ENCODE results near the gene MDN1. TPM values are rescaled to one million over a fixed set of nuclear protein-coding genes. Genes with fewer than 3 reads are reported as not detected.

Gene MDN1
- polyA plus RNA-seq, 1 donor = 23.6 TPM

DNA sequence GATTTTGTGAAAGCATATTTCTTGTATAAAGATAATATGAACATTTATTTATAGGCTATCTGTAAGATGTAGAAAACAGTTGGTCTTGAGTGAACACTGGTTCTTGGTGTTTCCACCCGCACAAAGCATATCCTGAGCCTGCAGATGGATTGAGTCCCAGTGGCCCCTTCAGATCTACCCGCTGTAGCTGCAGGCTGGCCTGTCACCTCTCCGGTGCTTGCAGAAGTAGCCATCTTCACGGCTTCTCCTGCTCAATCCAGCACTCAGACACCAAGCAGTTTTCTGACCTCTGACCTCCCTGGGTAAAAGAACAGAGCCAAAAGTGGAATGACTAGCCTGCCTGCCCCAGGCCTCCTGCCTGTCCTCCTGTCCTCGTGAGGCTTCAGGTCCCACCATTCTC lies 203.7 kb downstream of the MDN1 start:
- Histone ChIP-seq H3K27me3 (ENCODE audit: control insufficient read depth, insufficient read depth, low read length) (no peaks in the 10 kb centered on the region), H3K4me3 (ENCODE audit: low read length) (no peak overlapping the region), H3K4me1 (ENCODE audit: control insufficient read depth, insufficient read depth, low read length) (no peaks in the 10 kb centered on the region), H3K36me3 (ENCODE audit: control insufficient read depth, insufficient read depth, low read length) (no peaks in the 10 kb centered on the region), H3K27ac (ENCODE audit: low read length) (no peak overlapping the region), H3K9me3 (ENCODE audit: control insufficient read depth, low read depth, low read length) (no peaks in the 10 kb centered on the region)
- DNase-seq = no peak
- WGBS (ENCODE audit: insufficient coverage, low lambda C conversion rate) = no CpG with 5 or more reads among the region's 5 CpGs

DNA sequence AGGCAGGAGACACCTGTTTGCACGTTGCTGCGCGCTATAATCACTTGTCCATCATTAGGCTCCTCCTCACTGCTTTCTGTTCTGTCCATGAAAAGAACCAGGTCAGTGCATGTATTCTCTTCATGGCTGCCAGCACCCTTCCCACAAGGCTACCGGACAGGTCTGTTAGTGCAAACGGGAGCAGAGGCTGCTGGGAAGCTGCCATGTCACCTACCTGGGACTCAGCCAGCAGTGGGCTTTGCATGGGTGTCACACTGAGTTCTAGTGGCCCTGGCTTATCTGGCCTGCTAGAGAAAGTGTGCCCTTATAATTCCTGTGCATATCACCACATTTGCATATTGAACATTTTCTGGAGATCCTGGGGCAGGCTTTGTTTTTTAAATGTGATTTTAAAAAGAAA lies 205.8 kb downstream of the MDN1 start:
- H3K27me3 ChIP-seq (ENCODE audit: control insufficient read depth, insufficient read depth, low read length) = no peaks in the 10 kb centered on the region
- H3K4me1 ChIP-seq (ENCODE audit: control insufficient read depth, insufficient read depth, low read length) = no peaks in the 10 kb centered on the region
- no peak overlapping the region for H3K4me3 ChIP-seq (ENCODE audit: low read length)
- H3K27ac ChIP-seq (ENCODE audit: low read length) = no peak overlapping the region
- DNase-seq = no peak
- H3K36me3 ChIP-seq (ENCODE audit: control insufficient read depth, insufficient read depth, low read length) = no peaks in the 10 kb centered on the region
- WGBS (ENCODE audit: insufficient coverage, low lambda C conversion rate) = no CpG with 5 or more reads among the region's 5 CpGs
- H3K9me3 ChIP-seq (ENCODE audit: control insufficient read depth, low read depth, low read length) = no peaks in the 10 kb centered on the region

DNA sequence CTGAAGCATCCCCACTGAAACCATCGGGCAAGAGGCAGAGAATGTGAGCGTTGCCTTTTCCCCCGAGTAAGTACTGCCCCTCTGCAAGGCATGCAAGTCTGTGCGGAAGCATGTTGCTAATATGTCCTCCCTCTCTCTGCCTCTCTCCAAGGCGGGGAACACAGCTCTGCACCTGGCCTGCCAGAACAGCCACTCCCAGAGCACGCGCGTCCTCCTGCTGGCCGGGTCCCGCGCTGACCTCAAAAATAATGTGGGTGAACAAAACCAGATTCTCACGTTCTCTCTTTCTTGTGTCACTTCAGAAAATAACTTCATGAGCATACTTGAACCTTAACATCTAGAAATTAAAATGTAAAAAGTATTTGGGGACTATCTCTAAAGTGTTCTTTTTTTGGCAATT lies 207.5 kb downstream of the MDN1 start:
- no peaks in the 10 kb centered on the region for H3K9me3 ChIP-seq (ENCODE audit: control insufficient read depth, low read depth, low read length)
- DNase-seq = no peak
- H3K36me3 ChIP-seq (ENCODE audit: control insufficient read depth, insufficient read depth, low read length) = no peaks in the 10 kb centered on the region
- no peak overlapping the region for H3K4me3 ChIP-seq (ENCODE audit: low read length)
- H3K27ac ChIP-seq (ENCODE audit: low read length) = no peak overlapping the region
- no peaks in the 10 kb centered on the region for H3K4me1 ChIP-seq (ENCODE audit: control insufficient read depth, insufficient read depth, low read length)
- H3K27me3 ChIP-seq (ENCODE audit: control insufficient read depth, insufficient read depth, low read length) = no peaks in the 10 kb centered on the region
- 80% methylated on average over 1 of the region's 12 CpGs for WGBS (ENCODE audit: insufficient coverage, low lambda C conversion rate)

DNA sequence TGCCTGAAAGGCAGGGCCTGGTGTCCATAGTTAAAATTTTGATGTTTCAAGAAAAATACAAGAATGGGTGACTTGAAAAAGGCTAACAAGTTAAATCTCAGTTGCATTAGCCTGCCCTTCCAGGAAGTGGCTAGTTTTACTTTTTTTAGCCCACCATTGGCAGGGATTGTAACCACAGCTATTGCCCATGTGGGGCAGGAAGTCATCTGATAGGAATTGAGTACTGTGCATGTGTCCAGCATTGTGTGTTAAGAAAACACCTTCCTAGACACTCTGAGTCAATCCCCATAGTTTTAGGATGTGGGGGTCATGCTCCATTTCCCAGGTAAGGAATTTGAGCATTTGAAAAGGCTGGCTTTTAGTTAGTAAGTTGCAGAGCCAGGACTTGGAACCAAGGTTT lies 207.9 kb downstream of the MDN1 start:
- Histone ChIP-seq H3K4me3 (ENCODE audit: low read length) (no peak overlapping the region), H3K9me3 (ENCODE audit: control insufficient read depth, low read depth, low read length) (no peaks in the 10 kb centered on the region), H3K27me3 (ENCODE audit: control insufficient read depth, insufficient read depth, low read length) (no peaks in the 10 kb centered on the region), H3K36me3 (ENCODE audit: control insufficient read depth, insufficient read depth, low read length) (no peaks in the 10 kb centered on the region), H3K4me1 (ENCODE audit: control insufficient read depth, insufficient read depth, low read length) (no peaks in the 10 kb centered on the region), H3K27ac (ENCODE audit: low read length) (no peak overlapping the region)
- no peak for DNase-seq

DNA sequence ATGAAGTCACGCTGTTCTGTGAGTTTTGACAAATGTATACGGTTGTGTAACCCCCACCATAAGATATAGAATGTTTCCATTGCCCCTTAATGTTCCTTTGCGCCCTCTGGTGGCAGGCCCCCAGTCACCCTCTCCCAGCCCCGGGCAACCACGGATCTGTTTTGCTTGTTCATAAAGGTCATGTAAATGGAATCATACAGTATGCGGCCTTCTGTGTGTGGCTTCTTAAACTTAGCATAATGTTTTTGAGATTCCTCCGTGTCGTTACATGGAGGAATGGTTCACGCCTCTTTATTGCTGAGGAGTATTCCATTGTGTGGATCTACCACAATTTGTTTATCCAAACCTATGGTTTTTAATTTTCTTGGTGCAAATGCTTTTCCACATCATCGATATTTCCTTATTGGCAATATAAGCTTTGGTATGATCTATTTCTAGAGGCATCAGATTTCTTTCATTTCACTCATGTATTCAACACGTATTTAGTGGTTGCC lies 209.4 kb downstream of the MDN1 start:
- Histone ChIP-seq H3K27me3 (ENCODE audit: control insufficient read depth, insufficient read depth, low read length) (no peaks in the 10 kb centered on the region), H3K4me1 (ENCODE audit: control insufficient read depth, insufficient read depth, low read length) (no peaks in the 10 kb centered on the region), H3K27ac (ENCODE audit: low read length) (no peak overlapping the region), H3K4me3 (ENCODE audit: low read length) (no peak overlapping the region), H3K9me3 (ENCODE audit: control insufficient read depth, low read depth, low read length) (no peaks in the 10 kb centered on the region), H3K36me3 (ENCODE audit: control insufficient read depth, insufficient read depth, low read length) (no peaks in the 10 kb centered on the region)
- 60% methylated on average over 2 of the region's 11 CpGs for WGBS (ENCODE audit: insufficient coverage, low lambda C conversion rate)
- peak; percentile 6 to 37 for DNase-seq

DNA sequence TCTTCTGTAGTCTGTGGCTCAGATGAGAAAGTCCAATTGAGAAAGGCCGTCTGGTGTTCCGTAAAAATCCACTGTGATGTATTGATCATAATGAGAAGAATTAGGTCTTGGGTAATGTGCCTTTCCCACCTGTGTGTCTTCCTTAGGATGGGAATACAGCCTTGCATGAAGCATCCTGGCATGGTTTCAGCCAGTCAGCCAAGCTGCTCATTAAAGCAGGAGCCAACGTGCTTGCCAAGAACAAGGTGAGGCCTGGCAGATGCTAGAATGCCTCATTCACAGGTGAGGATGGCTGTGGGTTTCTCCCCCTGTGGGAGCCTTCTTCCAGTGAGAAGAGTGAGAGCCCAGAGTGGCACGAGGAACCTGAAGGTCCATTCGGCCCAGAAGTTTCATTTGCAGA lies 213.7 kb downstream of the MDN1 start:
- no peak overlapping the region for H3K4me3 ChIP-seq (ENCODE audit: low read length)
- H3K36me3 ChIP-seq (ENCODE audit: control insufficient read depth, insufficient read depth, low read length) = no peaks in the 10 kb centered on the region
- no peaks in the 10 kb centered on the region for H3K9me3 ChIP-seq (ENCODE audit: control insufficient read depth, low read depth, low read length)
- no peaks in the 10 kb centered on the region for H3K4me1 ChIP-seq (ENCODE audit: control insufficient read depth, insufficient read depth, low read length)
- WGBS (ENCODE audit: insufficient coverage, low lambda C conversion rate) = no CpG with 5 or more reads among the region's 5 CpGs
- DNase-seq = no peak
- no peaks in the 10 kb centered on the region for H3K27me3 ChIP-seq (ENCODE audit: control insufficient read depth, insufficient read depth, low read length)
- no peak overlapping the region for H3K27ac ChIP-seq (ENCODE audit: low read length)

DNA sequence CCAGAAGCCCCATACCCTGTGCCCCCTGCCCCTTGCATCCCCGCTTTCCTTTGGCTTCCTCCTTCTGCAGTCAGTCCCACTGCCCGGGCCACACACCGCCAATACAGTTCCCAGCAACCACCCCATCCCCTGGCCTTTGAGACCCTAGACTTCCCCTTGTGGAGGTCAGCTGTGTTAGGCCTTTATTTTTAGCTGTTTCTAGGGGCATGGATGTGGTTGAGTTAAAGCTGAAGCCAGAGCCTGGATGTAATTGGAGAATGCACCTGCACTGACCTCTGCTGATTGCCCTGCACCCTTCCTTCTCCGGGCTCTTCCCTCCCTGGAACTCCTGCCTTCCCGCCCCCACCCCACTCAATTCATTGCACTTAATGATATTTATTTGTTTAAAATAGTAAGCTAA lies 214.9 kb downstream of the MDN1 start:
- no CpG with 5 or more reads among the region's 5 CpGs for WGBS (ENCODE audit: insufficient coverage, low lambda C conversion rate)
- Histone ChIP-seq H3K27me3 (ENCODE audit: control insufficient read depth, insufficient read depth, low read length) (no peaks in the 10 kb centered on the region), H3K9me3 (ENCODE audit: control insufficient read depth, low read depth, low read length) (no peaks in the 10 kb centered on the region), H3K4me1 (ENCODE audit: control insufficient read depth, insufficient read depth, low read length) (no peaks in the 10 kb centered on the region), H3K36me3 (ENCODE audit: control insufficient read depth, insufficient read depth, low read length) (no peaks in the 10 kb centered on the region), H3K27ac (ENCODE audit: low read length) (no peak overlapping the region), H3K4me3 (ENCODE audit: low read length) (no peak overlapping the region)
- DNase-seq = no peak

DNA sequence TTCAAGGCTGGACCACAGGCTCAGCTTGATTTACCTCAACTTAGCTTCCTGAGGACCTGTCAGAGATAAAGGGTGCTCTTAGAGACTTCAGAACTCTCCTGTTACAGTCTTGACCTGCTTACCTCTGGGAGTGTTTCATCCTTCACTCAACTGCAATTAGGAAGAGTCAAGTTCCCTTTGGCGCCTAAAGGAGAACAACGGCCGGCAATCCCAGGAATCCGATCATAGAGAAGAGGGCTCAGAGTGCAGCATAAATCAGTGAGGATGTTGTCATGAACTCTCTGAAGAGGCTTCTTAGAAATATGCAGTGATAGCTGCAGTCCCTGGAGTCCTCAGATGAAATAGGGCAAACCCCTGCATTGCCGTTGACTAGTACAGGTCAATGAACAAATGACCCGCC lies 217.4 kb downstream of the MDN1 start:
- no peak for DNase-seq
- no peak overlapping the region for H3K27ac ChIP-seq (ENCODE audit: low read length)
- no peaks in the 10 kb centered on the region for H3K4me1 ChIP-seq (ENCODE audit: control insufficient read depth, insufficient read depth, low read length)
- H3K27me3 ChIP-seq (ENCODE audit: control insufficient read depth, insufficient read depth, low read length) = no peaks in the 10 kb centered on the region
- H3K9me3 ChIP-seq (ENCODE audit: control insufficient read depth, low read depth, low read length) = no peaks in the 10 kb centered on the region
- H3K36me3 ChIP-seq (ENCODE audit: control insufficient read depth, insufficient read depth, low read length) = no peaks in the 10 kb centered on the region
- no CpG with 5 or more reads among the region's 6 CpGs for WGBS (ENCODE audit: insufficient coverage, low lambda C conversion rate)
- no peak overlapping the region for H3K4me3 ChIP-seq (ENCODE audit: low read length)

DNA sequence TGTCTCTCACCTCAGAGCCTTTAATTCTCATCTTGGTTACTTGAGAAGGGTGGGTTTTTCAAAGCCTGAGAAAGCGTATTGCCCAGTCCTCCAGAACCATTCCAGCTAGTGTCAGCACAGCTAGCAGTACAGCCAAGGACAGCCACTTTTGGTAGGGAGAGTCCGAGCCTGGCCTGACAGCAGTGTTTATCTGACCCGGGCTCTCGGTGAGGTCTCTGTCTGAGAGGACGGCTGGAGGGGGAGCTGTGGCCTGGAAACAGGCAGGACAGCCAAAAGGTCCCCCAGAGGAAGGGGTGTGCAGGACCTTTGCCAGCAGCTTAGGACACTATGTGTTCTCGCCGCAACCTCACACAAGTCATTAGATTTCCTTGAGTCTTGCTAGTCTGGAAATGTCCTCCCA lies 219.9 kb downstream of the MDN1 start:
- no CpG with 5 or more reads among the region's 7 CpGs for WGBS (ENCODE audit: insufficient coverage, low lambda C conversion rate)
- no peaks in the 10 kb centered on the region for H3K9me3 ChIP-seq (ENCODE audit: control insufficient read depth, low read depth, low read length)
- no peak for DNase-seq
- no peak overlapping the region for H3K4me3 ChIP-seq (ENCODE audit: low read length)
- no peaks in the 10 kb centered on the region for H3K36me3 ChIP-seq (ENCODE audit: control insufficient read depth, insufficient read depth, low read length)
- H3K27me3 ChIP-seq (ENCODE audit: control insufficient read depth, insufficient read depth, low read length) = no peaks in the 10 kb centered on the region
- no peak overlapping the region for H3K27ac ChIP-seq (ENCODE audit: low read length)
- no peaks in the 10 kb centered on the region for H3K4me1 ChIP-seq (ENCODE audit: control insufficient read depth, insufficient read depth, low read length)

DNA sequence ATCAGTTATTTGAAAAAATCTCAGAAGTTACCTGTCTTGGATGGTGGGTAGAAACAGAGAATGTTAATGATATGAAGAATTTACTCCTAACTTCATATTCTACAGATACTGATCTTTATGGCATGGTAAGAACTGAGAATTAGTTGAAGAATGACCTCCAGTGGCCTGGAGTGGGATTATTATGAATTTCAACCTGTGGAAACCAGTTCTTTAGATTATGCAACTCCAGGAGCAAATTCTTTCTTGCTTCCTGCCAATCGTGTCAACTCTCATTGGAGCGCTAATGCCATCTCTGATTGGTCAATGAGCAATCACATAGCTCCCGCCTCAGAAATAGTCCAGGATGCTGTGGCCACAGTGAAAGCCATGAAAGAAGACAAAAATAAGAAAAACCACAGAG lies 221.6 kb downstream of the MDN1 start:
- no peak overlapping the region for H3K27ac ChIP-seq (ENCODE audit: low read length)
- H3K4me3 ChIP-seq (ENCODE audit: low read length) = no peak overlapping the region
- no peaks in the 10 kb centered on the region for H3K4me1 ChIP-seq (ENCODE audit: control insufficient read depth, insufficient read depth, low read length)
- H3K27me3 ChIP-seq (ENCODE audit: control insufficient read depth, insufficient read depth, low read length) = no peaks in the 10 kb centered on the region
- peak; percentile 50 to 57 for DNase-seq
- WGBS (ENCODE audit: insufficient coverage, low lambda C conversion rate) = no CpG with 5 or more reads among the region's 3 CpGs
- H3K9me3 ChIP-seq (ENCODE audit: control insufficient read depth, low read depth, low read length) = no peaks in the 10 kb centered on the region
- H3K36me3 ChIP-seq (ENCODE audit: control insufficient read depth, insufficient read depth, low read length) = no peaks in the 10 kb centered on the region

DNA sequence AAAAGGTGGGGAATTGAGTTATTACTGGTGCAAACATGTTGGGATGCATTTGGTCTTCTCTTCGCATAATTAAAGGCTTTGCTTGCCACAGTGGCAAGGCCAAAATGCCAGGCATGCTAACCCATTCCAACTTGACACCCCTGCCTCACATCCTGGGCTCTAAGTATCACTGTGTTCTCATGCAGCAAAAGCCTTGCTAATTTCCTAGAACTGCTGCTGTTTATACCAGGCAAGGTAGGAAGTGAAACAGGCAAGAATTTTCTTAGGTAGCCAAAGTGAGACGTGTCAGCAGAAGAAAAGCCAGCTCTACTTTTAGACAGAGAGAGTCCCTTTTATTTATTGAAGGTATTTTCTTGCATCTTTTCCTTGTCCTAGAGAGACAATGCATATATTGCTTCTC lies 222.2 kb downstream of the MDN1 start:
- 67% methylated on average over 1 of the region's 2 CpGs for WGBS (ENCODE audit: insufficient coverage, low lambda C conversion rate)
- no peak overlapping the region for H3K27ac ChIP-seq (ENCODE audit: low read length)
- H3K4me3 ChIP-seq (ENCODE audit: low read length) = no peak overlapping the region
- H3K9me3 ChIP-seq (ENCODE audit: control insufficient read depth, low read depth, low read length) = no peaks in the 10 kb centered on the region
- no peak for DNase-seq
- H3K4me1 ChIP-seq (ENCODE audit: control insufficient read depth, insufficient read depth, low read length) = no peaks in the 10 kb centered on the region
- H3K36me3 ChIP-seq (ENCODE audit: control insufficient read depth, insufficient read depth, low read length) = no peaks in the 10 kb centered on the region
- no peaks in the 10 kb centered on the region for H3K27me3 ChIP-seq (ENCODE audit: control insufficient read depth, insufficient read depth, low read length)
